ENCODE measurements around the gene INPP5D. TPM values are rescaled to one million over a fixed set of nuclear protein-coding genes. Genes with fewer than 3 reads are reported as not detected.

The INPP5D gene
- polyA plus RNA-seq, 3 donors = 30.6 to 90.2 (median 54.8) TPM

GRCh38 chr2:233209533-233210171 lies 149.5 kb downstream of the INPP5D start:
- H3K4me3 ChIP-seq (replicated peaks in 1 of 3; ENCODE audit: low read depth in 2 of 3, low read length in 3 of 3) = no peak overlapping the region
- H3K27me3 ChIP-seq (ENCODE audit: control insufficient read depth in 2 of 2, insufficient read depth in 2 of 2, low read length in 2 of 2) = no peaks in the 10 kb centered on the region
- no peak overlapping the region for H3K4me2 ChIP-seq (replicated peaks; ENCODE audit: extremely low read depth, low read length, poor library complexity, severe bottlenecking)
- no peaks in the 10 kb centered on the region for H3K9me3 ChIP-seq (replicated peaks in 1 of 2; ENCODE audit: control insufficient read depth in 1 of 2, insufficient read depth in 1 of 2, low read length in 2 of 2)
- H3K79me2 ChIP-seq (ENCODE audit: insufficient read depth, low read length) = no peaks in the 10 kb centered on the region
- peaks cover 47% of the 10 kb centered on the region for H4K20me1 ChIP-seq (ENCODE audit: insufficient read depth, low read length)
- TF ChIP-seq, protein P1, sequence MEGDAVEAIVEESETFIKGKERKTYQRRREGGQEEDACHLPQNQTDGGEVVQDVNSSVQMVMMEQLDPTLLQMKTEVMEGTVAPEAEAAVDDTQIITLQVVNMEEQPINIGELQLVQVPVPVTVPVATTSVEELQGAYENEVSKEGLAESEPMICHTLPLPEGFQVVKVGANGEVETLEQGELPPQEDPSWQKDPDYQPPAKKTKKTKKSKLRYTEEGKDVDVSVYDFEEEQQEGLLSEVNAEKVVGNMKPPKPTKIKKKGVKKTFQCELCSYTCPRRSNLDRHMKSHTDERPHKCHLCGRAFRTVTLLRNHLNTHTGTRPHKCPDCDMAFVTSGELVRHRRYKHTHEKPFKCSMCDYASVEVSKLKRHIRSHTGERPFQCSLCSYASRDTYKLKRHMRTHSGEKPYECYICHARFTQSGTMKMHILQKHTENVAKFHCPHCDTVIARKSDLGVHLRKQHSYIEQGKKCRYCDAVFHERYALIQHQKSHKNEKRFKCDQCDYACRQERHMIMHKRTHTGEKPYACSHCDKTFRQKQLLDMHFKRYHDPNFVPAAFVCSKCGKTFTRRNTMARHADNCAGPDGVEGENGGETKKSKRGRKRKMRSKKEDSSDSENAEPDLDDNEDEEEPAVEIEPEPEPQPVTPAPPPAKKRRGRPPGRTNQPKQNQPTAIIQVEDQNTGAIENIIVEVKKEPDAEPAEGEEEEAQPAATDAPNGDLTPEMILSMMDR (IDR thresholded peaks at IDR 0.05) = no peak
- H3K36me3 ChIP-seq (replicated peaks in 1 of 2; ENCODE audit: control insufficient read depth in 1 of 2, insufficient read depth in 2 of 2, low read length in 2 of 2) = peaks cover 47 to 76% of the 10 kb centered on the region in 2 donors
- no peak for DNase-seq
- WGBS (ENCODE audit: insufficient coverage) = no CpG with 5 or more reads among the region's 10 CpGs
- H3K27ac ChIP-seq (ENCODE audit: low read depth in 1 of 2, low read length in 2 of 2) = no peak overlapping the region
- intact Hi-C loops (cut with micrococcal nuclease) = no loop called here
- Mint-ChIP-seq H3K27me3 (ENCODE audit: low read depth in 3 of 3) (peaks cover 0 to 2% (median 1%) of the 10 kb centered on the region in 3 donors), H3K36me3 (peaks cover 54 to 81% of the 10 kb centered on the region in 2 donors), H3K27ac (peak overlapping the region in 3 of 7 donors; percentile 10 to 52 (median 29)), H3K9me3 (peaks cover 0 to 2% (median 0%) of the 10 kb centered on the region in 7 donors), H3K4me1 (peaks cover 3% of the 10 kb centered on the region), H3K4me3 (no peak overlapping the region)
- no peak overlapping the region for H3K9ac ChIP-seq (ENCODE audit: insufficient read depth, low read length, poor library complexity, severe bottlenecking)
- no peaks in the 10 kb centered on the region for H3K4me1 ChIP-seq (ENCODE audit: control insufficient read depth in 1 of 2, insufficient read depth in 2 of 2, low read length in 2 of 2)
- no peak overlapping the region for H2AFZ ChIP-seq (ENCODE audit: insufficient read depth, low read depth, low read length, poor library complexity, severe bottlenecking)

DNA sequence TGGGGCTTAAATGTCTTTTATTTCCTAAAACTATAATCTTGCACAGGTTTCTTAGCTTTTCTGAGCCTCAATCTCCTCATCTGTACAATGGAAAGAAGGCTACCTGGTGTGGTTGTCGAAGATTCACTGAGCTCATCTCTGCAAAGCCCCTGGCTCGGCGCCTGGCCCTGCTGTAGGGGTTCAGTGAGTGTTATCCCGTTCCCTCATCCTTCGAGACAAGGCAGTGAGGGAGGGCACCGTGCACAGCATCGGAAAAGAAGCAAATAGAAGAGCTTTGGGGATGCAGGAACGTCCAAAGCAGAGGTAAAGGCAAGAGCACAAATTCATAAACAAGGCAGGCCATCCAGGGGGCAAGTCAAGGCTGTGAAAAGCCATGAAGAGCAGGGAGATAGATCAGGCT lies 150.1 kb downstream of the INPP5D start:
- peaks cover 0 to 2% (median 0%) of the 10 kb centered on the region in 3 donors for H3K27me3 Mint-ChIP-seq (ENCODE audit: low read depth in 3 of 3)
- Histone ChIP-seq H3K9me3 (replicated peaks in 1 of 2; ENCODE audit: control insufficient read depth in 1 of 2, insufficient read depth in 1 of 2, low read length in 2 of 2) (no peaks in the 10 kb centered on the region), H3K4me2 (replicated peaks; ENCODE audit: extremely low read depth, low read length, poor library complexity, severe bottlenecking) (no peak overlapping the region), H3K79me2 (ENCODE audit: insufficient read depth, low read length) (no peaks in the 10 kb centered on the region), H3K4me3 (replicated peaks in 1 of 3; ENCODE audit: low read depth in 2 of 3, low read length in 3 of 3) (no peak overlapping the region), H4K20me1 (ENCODE audit: insufficient read depth, low read length) (peaks cover 47% of the 10 kb centered on the region), H3K27ac (ENCODE audit: low read depth in 1 of 2, low read length in 2 of 2) (no peak overlapping the region), H3K36me3 (replicated peaks in 1 of 2; ENCODE audit: control insufficient read depth in 1 of 2, insufficient read depth in 2 of 2, low read length in 2 of 2) (peaks cover 44 to 70% of the 10 kb centered on the region in 2 donors), H3K9ac (ENCODE audit: insufficient read depth, low read length, poor library complexity, severe bottlenecking) (no peak overlapping the region), H3K4me1 (ENCODE audit: control insufficient read depth in 1 of 2, insufficient read depth in 2 of 2, low read length in 2 of 2) (no peaks in the 10 kb centered on the region), H3K27me3 (ENCODE audit: control insufficient read depth in 2 of 2, insufficient read depth in 2 of 2, low read length in 2 of 2) (no peaks in the 10 kb centered on the region), H2AFZ (ENCODE audit: insufficient read depth, low read depth, low read length, poor library complexity, severe bottlenecking) (no peak overlapping the region)
- TF ChIP-seq, protein P1 (IDR thresholded peaks at IDR 0.05) = no peak
- WGBS (ENCODE audit: insufficient coverage) = 91% methylated on average over 7 of the region's 8 CpGs
- peaks cover 51 to 74% of the 10 kb centered on the region in 2 donors for H3K36me3 Mint-ChIP-seq
- no peak for DNase-seq
- intact Hi-C loops (cut with micrococcal nuclease) = no loop called here
- H3K9me3 Mint-ChIP-seq = no peaks in the 10 kb centered on the region
- H3K4me1 Mint-ChIP-seq = peaks cover 2% of the 10 kb centered on the region
- H3K27ac Mint-ChIP-seq = peak overlapping the region in 3 of 7 donors; percentile 26 to 58 (median 35)
- H3K4me3 Mint-ChIP-seq = peak overlapping the region in 1 of 2 donors; percentile 1

Measured in CD14-positive monocyte (primary cell).